MM.1S (cell line): ENCODE measurements around the gene STARD10.

ENCODE experiments used
- DNase-seq: peaks from one replicate; pipeline ENCODE4 v3.0.0-alpha.2; 2015
- H2AFZ ChIP-seq: fragments of 300-600 bp; sonication (generic); 2 replicates; pipeline ENCODE4 v1.6.0; 2016; ENCODE audit warnings: antibody characterized with exemption, low read length
- H3F3A ChIP-seq: fragments of 300-600 bp; sonication (generic); 2 replicates; pipeline ENCODE4 v1.6.1; 2016; ENCODE audit warnings: mild to moderate bottlenecking, antibody characterized with exemption, low read length, moderate library complexity, mixed read lengths; ENCODE audit not compliant: insufficient read depth
- H3K27ac ChIP-seq: fragments of 300-600 bp; sonication (generic); 2 replicates; pipeline ENCODE4 v1.5.1; 2016; ENCODE audit warnings: mild to moderate bottlenecking, low read length
- H3K27me3 ChIP-seq: fragments of 300-600 bp; sonication (generic); replicated peaks from 2 replicates; pipeline ENCODE4 v1.6.0; 2016; ENCODE audit warnings: low read length; ENCODE audit not compliant: insufficient read depth
- H3K36me3 ChIP-seq: fragments of 300-600 bp; sonication (generic); replicated peaks from 2 replicates; pipeline ENCODE4 v1.6.1; 2016; ENCODE audit warnings: mild to moderate bottlenecking, low read length, mixed read lengths; ENCODE audit not compliant: insufficient read depth
- H3K4me1 ChIP-seq: fragments of 300-600 bp; sonication (generic); 2 replicates; pipeline ENCODE4 v1.6.1; 2016; ENCODE audit warnings: low read length, mixed read lengths
- H3K4me2 ChIP-seq: fragments of 300-600 bp; sonication (generic); 2 replicates; pipeline ENCODE4 v1.6.0; 2016; ENCODE audit warnings: low read depth, low read length
- H3K4me3 ChIP-seq: fragments of 300-600 bp; sonication (generic); 2 replicates; pipeline ENCODE4 v1.5.1; 2016; ENCODE audit warnings: low read length, mixed read lengths
- H3K79me2 ChIP-seq: fragments of 300-600 bp; sonication (generic); 2 replicates; pipeline ENCODE4 v1.6.1; 2016; ENCODE audit warnings: mixed run types, low read length, mixed read lengths
- H3K9ac ChIP-seq: fragments of 300-600 bp; sonication (generic); 2 replicates; pipeline ENCODE4 v1.6.1; 2016; ENCODE audit warnings: low read length, mixed read lengths
- H3K9me2 ChIP-seq: fragments of 300-600 bp; sonication (generic); replicated peaks from 2 replicates; pipeline ENCODE4 v1.6.1; 2016; ENCODE audit warnings: mild to moderate bottlenecking, low read length, mixed read lengths; ENCODE audit not compliant: insufficient read depth
- H3K9me3 ChIP-seq: fragments of 300-600 bp; sonication (generic); replicated peaks from 2 replicates; pipeline ENCODE4 v1.6.1; 2016; ENCODE audit warnings: mild to moderate bottlenecking, low read length, mixed read lengths; ENCODE audit not compliant: insufficient read depth
- H4K20me1 ChIP-seq: fragments of 300-600 bp; sonication (generic); 2 replicates; pipeline ENCODE4 v1.6.1; 2016; ENCODE audit warnings: mild to moderate bottlenecking, low read length, moderate library complexity, mixed read lengths; ENCODE audit not compliant: insufficient read depth
- CTCF ChIP-seq: fragments of 300-600 bp; sonication (generic); IDR thresholded peaks from 2 replicates; pipeline ENCODE4 v1.5.1; 2016; ENCODE audit warnings: antibody characterized with exemption, low read length, mixed read lengths
- EZH2 ChIP-seq: fragments of 300-600 bp; sonication (generic); optimal IDR thresholded peaks from 2 replicates; pipeline ENCODE3; 2017; ENCODE audit warnings: low read depth, mild to moderate bottlenecking, antibody characterized with exemption, low read length, mixed read lengths
- EZH2phosphoT487 ChIP-seq: fragments of 300-600 bp; sonication (generic); IDR thresholded peaks from 2 replicates; pipeline ENCODE4 v1.6.1; 2018; ENCODE audit warnings: antibody characterized with exemption, low read length

Gene STARD10

GRCh38 chr11:72750086-72750485 lies 43.8 kb downstream of the STARD10 start:
- no peaks in the 10 kb centered on the region for H4K20me1 ChIP-seq
- TF ChIP-seq EZH2 (no peak), EZH2phosphoT487 (no peak)
- H3K4me1 ChIP-seq: peaks cover 5% of the 10 kb centered on the region
- H3K9me3 ChIP-seq: no peaks in the 10 kb centered on the region
- no peak for DNase-seq
- no peak overlapping the region for H3K4me2 ChIP-seq
- H3K36me3 ChIP-seq: no peaks in the 10 kb centered on the region
- H3K27me3 ChIP-seq: no peaks in the 10 kb centered on the region
- H2AFZ ChIP-seq: no peak overlapping the region
- H3K79me2 ChIP-seq: peaks cover 13% of the 10 kb centered on the region
- H3K9me2 ChIP-seq: no peaks in the 10 kb centered on the region
- no peak overlapping the region for H3K4me3 ChIP-seq
- no peak overlapping the region for H3K9ac ChIP-seq
- no peaks in the 10 kb centered on the region for H3F3A ChIP-seq
- no peak overlapping the region for H3K27ac ChIP-seq

DNA sequence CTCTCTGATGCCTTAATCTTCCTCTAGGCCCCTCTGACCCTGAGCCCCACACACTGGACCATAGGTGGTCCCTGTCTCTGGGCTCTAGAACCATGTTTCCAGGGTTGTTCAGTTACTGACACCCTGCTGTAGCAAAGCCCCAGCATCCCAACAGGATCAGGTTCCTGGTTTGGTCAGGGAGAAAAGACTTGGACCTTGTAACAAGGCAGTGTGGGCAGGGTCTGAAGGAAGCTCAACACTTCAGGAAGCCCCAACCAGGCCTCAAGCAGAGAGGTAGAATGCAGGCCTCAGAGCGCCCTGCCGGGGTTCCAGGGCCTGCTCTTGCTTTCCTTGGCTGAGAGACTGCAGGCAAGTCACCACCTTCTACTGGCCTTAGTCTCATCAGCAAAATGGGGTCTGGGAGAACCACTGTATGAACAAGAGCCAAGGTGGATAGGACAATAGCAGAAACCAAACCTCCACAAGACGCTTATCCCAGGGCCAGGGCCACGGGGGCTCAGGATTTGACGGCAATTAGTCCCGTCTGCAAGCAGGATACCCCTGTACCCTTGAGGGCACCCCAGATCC lies 46.5 kb downstream of the STARD10 start:
- DNase-seq: no peak
- H3K4me2 ChIP-seq: no peak overlapping the region
- H3K79me2 ChIP-seq: peaks cover 13% of the 10 kb centered on the region
- H3F3A ChIP-seq: no peaks in the 10 kb centered on the region
- no peaks in the 10 kb centered on the region for H4K20me1 ChIP-seq
- H3K27me3 ChIP-seq: no peaks in the 10 kb centered on the region
- no peak overlapping the region for H3K9ac ChIP-seq
- no peak overlapping the region for H3K4me3 ChIP-seq
- H3K27ac ChIP-seq: no peak overlapping the region
- no peak overlapping the region for H2AFZ ChIP-seq
- H3K9me3 ChIP-seq: no peaks in the 10 kb centered on the region
- H3K9me2 ChIP-seq: no peaks in the 10 kb centered on the region
- TF ChIP-seq EZH2: no peak
- no peak for TF ChIP-seq EZH2phosphoT487
- TF ChIP-seq CTCF: no peak
- H3K36me3 ChIP-seq: no peaks in the 10 kb centered on the region
- H3K4me1 ChIP-seq: no peaks in the 10 kb centered on the region

GRCh38 chr11:72746821-72747220 lies 47.0 kb downstream of the STARD10 start:
- no peak overlapping the region for H3K4me2 ChIP-seq
- no peaks in the 10 kb centered on the region for H3K4me1 ChIP-seq
- H3K27ac ChIP-seq: no peak overlapping the region
- no peaks in the 10 kb centered on the region for H4K20me1 ChIP-seq
- no peaks in the 10 kb centered on the region for H3K36me3 ChIP-seq
- no peaks in the 10 kb centered on the region for H3K9me2 ChIP-seq
- H3K4me3 ChIP-seq: no peak overlapping the region
- no peak overlapping the region for H3K9ac ChIP-seq
- H3K79me2 ChIP-seq: peaks cover 10% of the 10 kb centered on the region
- no peak for TF ChIP-seq EZH2phosphoT487
- no peak for TF ChIP-seq EZH2
- no peak for TF ChIP-seq CTCF
- no peaks in the 10 kb centered on the region for H3F3A ChIP-seq
- DNase-seq: no peak
- no peaks in the 10 kb centered on the region for H3K9me3 ChIP-seq
- no peak overlapping the region for H2AFZ ChIP-seq
- no peaks in the 10 kb centered on the region for H3K27me3 ChIP-seq

DNA sequence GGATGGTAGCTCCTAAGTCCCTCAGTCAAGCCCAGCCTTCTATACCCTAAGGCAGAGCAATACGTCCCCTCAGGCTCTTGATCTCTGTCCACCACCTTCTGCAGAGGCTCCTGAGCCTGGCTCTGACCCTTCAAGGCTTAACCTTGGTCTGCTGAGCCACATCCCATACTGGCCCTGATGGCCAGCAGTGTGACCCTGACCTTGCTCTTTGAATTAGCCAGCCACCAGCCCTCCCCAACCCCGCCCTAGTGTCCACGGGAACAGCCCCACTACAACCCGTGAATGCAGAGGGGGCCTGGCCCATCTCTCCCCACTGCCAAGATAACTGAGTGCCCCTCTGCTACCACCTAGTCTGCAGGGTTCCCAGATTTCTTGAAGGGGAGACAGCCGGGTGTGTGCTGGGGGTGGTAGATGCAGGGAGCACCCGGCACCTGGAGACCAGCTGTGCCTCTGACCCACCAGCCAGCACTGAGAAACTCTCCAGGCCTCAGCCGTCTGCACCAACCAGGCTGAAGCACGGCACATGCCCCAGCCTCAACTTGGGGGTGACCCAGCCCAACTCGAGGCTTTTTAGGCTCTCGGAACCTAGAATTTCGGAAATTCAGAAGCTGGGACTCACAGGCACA lies 47.8 kb downstream of the STARD10 start:
- no peak overlapping the region for H3K9ac ChIP-seq
- H3K36me3 ChIP-seq: no peaks in the 10 kb centered on the region
- no peak overlapping the region for H3K27ac ChIP-seq
- no peak for TF ChIP-seq CTCF
- no peak for DNase-seq
- no peaks in the 10 kb centered on the region for H3K9me3 ChIP-seq
- H3K79me2 ChIP-seq: peaks cover 2% of the 10 kb centered on the region
- no peaks in the 10 kb centered on the region for H3K9me2 ChIP-seq
- H3K27me3 ChIP-seq: no peaks in the 10 kb centered on the region
- no peaks in the 10 kb centered on the region for H4K20me1 ChIP-seq
- H3F3A ChIP-seq: no peaks in the 10 kb centered on the region
- H3K4me1 ChIP-seq: no peaks in the 10 kb centered on the region
- H2AFZ ChIP-seq: no peak overlapping the region
- no peak overlapping the region for H3K4me3 ChIP-seq
- H3K4me2 ChIP-seq: no peak overlapping the region
